Measurements from ENCODE around the gene CD33. TPM values are rescaled to one million over a fixed set of nuclear protein-coding genes. Genes with fewer than 3 reads are reported as not detected.

CD33 gene
- total and polyA plus RNA-seq, 3 donors from 2014 or later: 1.3 to 3.8 (median 1.7) TPM

- TF ChIP-seq POLR2A (IDR thresholded peaks at IDR 0.05) (no peak), CTCF (IDR thresholded peaks at IDR 0.05) (no peak)
- WGBS, 2 donors: 57 to 58% methylated on average over 4 to 10 of the region's 10 CpGs
- H3K9me3 ChIP-seq: no peaks in the 10 kb centered on the region
- no peak overlapping the region for H3K4me3 ChIP-seq
- H3K36me3 ChIP-seq (ENCODE audit: low read depth, missing control alignments): no peaks in the 10 kb centered on the region
- H3K4me1 ChIP-seq: peaks cover 3% of the 10 kb centered on the region
- no peak for DNase-seq
- intact Hi-C loops (cut with DNase I; ENCODE audit: low total_unique reads): no loop called here
- no peaks in the 10 kb centered on the region for H3K27me3 ChIP-seq
- no peak overlapping the region for H3K27ac ChIP-seq
Observed at GRCh38 chr19:51195616-51196015, 29.3 kb upstream of the CD33 start.

GRCh38 chr19:51196181-51196580 lies 28.7 kb upstream of the CD33 start:
- H3K36me3 ChIP-seq (ENCODE audit: low read depth, missing control alignments): no peaks in the 10 kb centered on the region
- no peaks in the 10 kb centered on the region for H3K9me3 ChIP-seq
- DNase-seq: peak; percentile 63
- H3K27me3 ChIP-seq: no peaks in the 10 kb centered on the region
- H3K27ac ChIP-seq: no peak overlapping the region
- intact Hi-C loops (cut with DNase I; ENCODE audit: low total_unique reads): no loop called here
- 41 to 75% methylated on average over 5 of the region's 5 CpGs for WGBS, 2 donors
- TF ChIP-seq CTCF (IDR thresholded peaks at IDR 0.05) (no peak), POLR2A (IDR thresholded peaks at IDR 0.05) (no peak)
- H3K4me1 ChIP-seq: peaks cover 3% of the 10 kb centered on the region
- peak overlapping the region in 1 of 2 donors; percentile 23 for H3K4me3 ChIP-seq

DNA sequence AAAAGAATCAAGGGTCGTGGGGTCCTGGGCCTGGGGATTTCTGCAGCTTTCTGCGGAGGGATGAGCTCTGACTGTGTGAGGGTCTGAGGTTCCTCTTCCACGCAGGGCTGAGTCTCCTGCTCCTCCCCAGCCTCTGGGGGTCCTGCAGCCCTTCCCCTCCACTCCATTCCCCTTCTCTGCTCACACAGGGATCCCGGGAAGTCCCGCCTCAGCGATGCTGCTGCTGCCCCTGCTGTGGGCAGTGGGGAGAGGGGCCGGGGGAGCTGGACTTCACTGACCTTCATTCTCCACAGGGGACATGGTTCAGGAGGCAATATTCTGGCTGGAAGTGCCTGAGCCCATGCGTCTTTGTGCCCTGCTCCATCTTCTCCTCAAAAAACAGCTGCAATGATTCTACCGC lies 26.2 kb upstream of the CD33 start:
- no peak for DNase-seq
- no peaks in the 10 kb centered on the region for H3K27me3 ChIP-seq
- H3K4me1 ChIP-seq: peaks cover 3% of the 10 kb centered on the region
- H3K27ac ChIP-seq: peak overlapping the region in 1 of 2 donors; percentile 73
- H3K4me3 ChIP-seq: no peak overlapping the region
- H3K9me3 ChIP-seq: no peaks in the 10 kb centered on the region
- WGBS, 2 donors: 75 to 86% methylated on average over 8 to 9 of the region's 9 CpGs
- TF ChIP-seq POLR2A (IDR thresholded peaks at IDR 0.05) (no peak), CTCF (IDR thresholded peaks at IDR 0.05) (no peak)
- no peaks in the 10 kb centered on the region for H3K36me3 ChIP-seq (ENCODE audit: low read depth, missing control alignments)
- intact Hi-C loops (cut with DNase I; ENCODE audit: low total_unique reads): no loop called here

DNA sequence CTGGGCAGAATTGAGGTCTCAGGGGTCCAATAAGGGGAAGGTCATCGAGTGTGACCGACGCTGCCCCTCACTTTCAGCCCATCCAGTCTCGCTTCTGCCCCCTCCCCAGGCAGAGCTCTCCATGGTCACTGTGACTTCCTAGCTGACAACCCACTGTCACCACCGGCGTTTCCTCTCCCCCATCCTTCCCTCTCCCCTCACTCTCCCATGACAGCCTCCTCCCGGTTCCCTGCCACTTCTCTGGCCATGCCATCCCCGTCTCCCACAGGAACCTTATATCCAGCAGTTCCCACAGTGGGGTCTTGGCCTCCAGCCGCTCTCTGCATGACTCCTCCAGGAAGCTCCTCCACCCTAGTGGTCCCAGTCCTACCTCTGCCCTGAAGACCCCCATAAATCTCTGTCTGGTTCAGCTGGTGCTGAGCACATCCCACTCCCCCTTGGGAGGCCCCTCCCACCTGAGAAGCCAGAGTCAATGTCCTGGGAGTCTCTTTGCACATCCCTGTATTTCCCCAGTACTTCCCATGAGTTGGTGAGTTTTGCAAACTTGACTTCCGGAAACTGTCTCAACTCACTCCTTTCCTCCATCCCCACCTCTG lies 24.7 kb upstream of the CD33 start:
- intact Hi-C loops (cut with DNase I; ENCODE audit: low total_unique reads): no loop called here
- WGBS, 2 donors: 78 to 85% methylated on average over 10 of the region's 10 CpGs
- H3K36me3 ChIP-seq (ENCODE audit: low read depth, missing control alignments): no peaks in the 10 kb centered on the region
- H3K27me3 ChIP-seq: no peaks in the 10 kb centered on the region
- no peak overlapping the region for H3K4me3 ChIP-seq
- H3K9me3 ChIP-seq: no peaks in the 10 kb centered on the region
- H3K4me1 ChIP-seq: no peaks in the 10 kb centered on the region
- H3K27ac ChIP-seq: no peak overlapping the region
- TF ChIP-seq POLR2A (IDR thresholded peaks at IDR 0.05) (no peak), CTCF (IDR thresholded peaks at IDR 0.05) (no peak)
- DNase-seq: no peak

DNA sequence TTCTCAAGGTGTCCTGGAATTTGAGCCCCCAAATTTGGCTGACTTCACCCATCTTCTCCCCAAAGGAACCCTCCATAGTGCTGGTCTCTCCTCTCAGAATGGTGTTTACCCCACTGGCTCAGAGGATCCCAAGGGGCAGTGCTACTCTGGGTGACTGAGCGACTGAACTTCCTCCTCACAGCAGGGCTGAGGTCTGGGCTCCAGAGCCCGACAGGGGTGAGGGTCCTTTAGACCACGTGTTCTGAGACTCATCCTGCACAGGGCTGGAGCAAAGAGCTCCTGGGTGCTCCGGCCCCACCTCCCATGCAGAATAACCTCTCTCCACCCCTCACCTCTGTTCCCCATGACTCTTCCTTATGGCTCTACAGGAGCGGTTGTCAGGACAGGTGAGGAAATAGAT lies 23.2 kb upstream of the CD33 start:
- H3K9me3 ChIP-seq: no peaks in the 10 kb centered on the region
- intact Hi-C loops (cut with DNase I; ENCODE audit: low total_unique reads): no loop called here
- H3K36me3 ChIP-seq (ENCODE audit: low read depth, missing control alignments): no peaks in the 10 kb centered on the region
- no peak overlapping the region for H3K27ac ChIP-seq
- no peaks in the 10 kb centered on the region for H3K27me3 ChIP-seq
- 65 to 75% methylated on average over 5 of the region's 5 CpGs for WGBS, 2 donors
- TF ChIP-seq POLR2A (IDR thresholded peaks at IDR 0.05) (no peak), CTCF (IDR thresholded peaks at IDR 0.05) (no peak)
- H3K4me1 ChIP-seq: no peaks in the 10 kb centered on the region
- H3K4me3 ChIP-seq: no peak overlapping the region
- no peak for DNase-seq
